ENCODE measurements around the gene SYNCRIP. TPM values are rescaled to one million over a fixed set of nuclear protein-coding genes. Genes with fewer than 3 reads are reported as not detected.

Gene SYNCRIP
- total and polyA plus RNA-seq, 2 of the 13 experiments (the other 11 are each of a cell fraction or from before 2014, with no cell fraction given) = 8.1 to 112 TPM

- TF ChIP-seq, protein P1, sequence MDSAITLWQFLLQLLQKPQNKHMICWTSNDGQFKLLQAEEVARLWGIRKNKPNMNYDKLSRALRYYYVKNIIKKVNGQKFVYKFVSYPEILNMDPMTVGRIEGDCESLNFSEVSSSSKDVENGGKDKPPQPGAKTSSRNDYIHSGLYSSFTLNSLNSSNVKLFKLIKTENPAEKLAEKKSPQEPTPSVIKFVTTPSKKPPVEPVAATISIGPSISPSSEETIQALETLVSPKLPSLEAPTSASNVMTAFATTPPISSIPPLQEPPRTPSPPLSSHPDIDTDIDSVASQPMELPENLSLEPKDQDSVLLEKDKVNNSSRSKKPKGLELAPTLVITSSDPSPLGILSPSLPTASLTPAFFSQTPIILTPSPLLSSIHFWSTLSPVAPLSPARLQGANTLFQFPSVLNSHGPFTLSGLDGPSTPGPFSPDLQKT (CRISPR knock-in tag; IDR thresholded peaks at IDR 0.05; ENCODE audit: borderline replicate concordance) = no peak
- TF ChIP-seq SNAPC2 (CRISPR knock-in tag; IDR thresholded peaks at IDR 0.05) = no peak
- no peak for TF ChIP-seq MXD1 (CRISPR knock-in tag; IDR thresholded peaks at IDR 0.05)
- TF ChIP-seq, protein P2, sequence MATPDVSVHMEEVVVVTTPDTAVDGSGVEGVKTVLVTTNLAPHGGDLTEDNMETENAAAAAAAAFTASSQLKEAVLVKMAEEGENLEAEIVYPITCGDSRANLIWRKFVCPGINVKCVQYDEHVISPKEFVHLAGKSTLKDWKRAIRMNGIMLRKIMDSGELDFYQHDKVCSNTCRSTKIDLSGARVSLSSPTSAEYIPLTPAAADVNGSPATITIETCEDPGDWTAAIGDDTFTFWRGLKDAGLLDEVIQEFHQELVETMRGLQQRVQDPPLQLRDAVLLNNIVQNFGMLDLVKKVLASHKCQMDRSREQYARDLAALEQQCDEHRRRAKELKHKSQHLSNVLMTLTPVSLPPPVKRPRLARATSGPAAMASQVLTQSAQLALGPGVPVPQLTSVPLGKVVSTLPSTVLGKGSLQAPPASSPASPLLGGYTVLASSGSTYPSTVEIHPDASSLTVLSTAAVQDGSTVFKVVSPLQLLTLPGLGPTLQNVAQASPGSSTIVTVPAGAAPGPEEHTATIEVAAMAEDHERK (CRISPR knock-in tag; IDR thresholded peaks at IDR 0.05; ENCODE audit: low read depth) = no peak
- TF ChIP-seq, protein P3, sequence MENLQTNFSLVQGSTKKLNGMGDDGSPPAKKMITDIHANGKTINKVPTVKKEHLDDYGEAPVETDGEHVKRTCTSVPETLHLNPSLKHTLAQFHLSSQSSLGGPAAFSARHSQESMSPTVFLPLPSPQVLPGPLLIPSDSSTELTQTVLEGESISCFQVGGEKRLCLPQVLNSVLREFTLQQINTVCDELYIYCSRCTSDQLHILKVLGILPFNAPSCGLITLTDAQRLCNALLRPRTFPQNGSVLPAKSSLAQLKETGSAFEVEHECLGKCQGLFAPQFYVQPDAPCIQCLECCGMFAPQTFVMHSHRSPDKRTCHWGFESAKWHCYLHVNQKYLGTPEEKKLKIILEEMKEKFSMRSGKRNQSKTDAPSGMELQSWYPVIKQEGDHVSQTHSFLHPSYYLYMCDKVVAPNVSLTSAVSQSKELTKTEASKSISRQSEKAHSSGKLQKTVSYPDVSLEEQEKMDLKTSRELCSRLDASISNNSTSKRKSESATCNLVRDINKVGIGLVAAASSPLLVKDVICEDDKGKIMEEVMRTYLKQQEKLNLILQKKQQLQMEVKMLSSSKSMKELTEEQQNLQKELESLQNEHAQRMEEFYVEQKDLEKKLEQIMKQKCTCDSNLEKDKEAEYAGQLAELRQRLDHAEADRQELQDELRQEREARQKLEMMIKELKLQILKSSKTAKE (CRISPR knock-in tag; IDR thresholded peaks at IDR 0.05; ENCODE audit: borderline replicate concordance) = no peak
- no peak for TF ChIP-seq ZBTB40 (IDR thresholded peaks at IDR 0.05)
- TF ChIP-seq ZBTB40 (CRISPR knock-in tag; IDR thresholded peaks at IDR 0.05) = no peak
- TF ChIP-seq PHF8 (CRISPR knock-in tag; IDR thresholded peaks at IDR 0.05) = no peak
- 0 out of 2 replicates have a peak, but pooled peaks have one; percentile 14 for TF ChIP-seq PATZ1 (CRISPR knock-in tag; IDR thresholded peaks at IDR 0.05)
- TF ChIP-seq SRSF1 (optimal IDR thresholded peaks at IDR 0.05; ENCODE audit: low read depth, low read length) = peak; percentile 61
- TF ChIP-seq ARNTL (CRISPR knock-in tag; IDR thresholded peaks at IDR 0.05) = no peak
Measured at GRCh38 chr6:85594197-85594930, 48.3 kb downstream of the SYNCRIP start (continued).

Measured in HepG2 (cell line).